Mesendoderm (in vitro differentiated cells): Measurements from ENCODE around the gene OR6J1.

ENCODE experiments used
- DNase-seq: peaks from one replicate; pipeline ENCODE4 v3.0.0; 2013
- H2AK5ac ChIP-seq: 2 replicates; pipeline ENCODE4 v1.6.1; 2013; ENCODE audit warnings: low read length, inconsistent platforms
- H2BK120ac ChIP-seq: 2 replicates; pipeline ENCODE4 v1.6.1; 2013; ENCODE audit warnings: low read depth, mild to moderate bottlenecking, low read length, moderate library complexity, mixed read lengths
- H2BK15ac ChIP-seq: replicated peaks from 2 replicates; pipeline ENCODE4 v1.6.1; 2013; ENCODE audit warnings: low read depth, mild to moderate bottlenecking, moderate library complexity
- H2BK5ac ChIP-seq: 2 replicates; pipeline ENCODE4 v1.6.1; 2013; ENCODE audit warnings: low read length, inconsistent platforms
- H3K18ac ChIP-seq: 2 replicates; pipeline ENCODE4 v1.6.1; 2013; ENCODE audit warnings: mild to moderate bottlenecking, low read length, mixed read lengths
- H3K23ac ChIP-seq: one replicate; pipeline ENCODE4 v1.6.1; 2013; ENCODE audit warnings: low read length
- H3K27ac ChIP-seq: 2 replicates; pipeline ENCODE4 v1.5.1; 2013; ENCODE audit warnings: low read depth, mild to moderate bottlenecking, inconsistent platforms, low read length, moderate library complexity
- H3K27me3 ChIP-seq: 2 replicates; pipeline ENCODE4 v1.6.1; 2013; ENCODE audit warnings: low read length, control low read depth, mild to moderate bottlenecking, inconsistent platforms; ENCODE audit not compliant: insufficient read depth, poor library complexity
- H3K36me3 ChIP-seq: 2 replicates; pipeline ENCODE4 v1.6.1; 2013; ENCODE audit warnings: low read length, inconsistent platforms; ENCODE audit not compliant: control insufficient read depth, insufficient read depth
- H3K4ac ChIP-seq: one replicate; pipeline ENCODE4 v1.6.1; 2013; ENCODE audit warnings: low read depth, mild to moderate bottlenecking, low read length, moderate library complexity
- H3K4me1 ChIP-seq: 2 replicates; pipeline ENCODE4 v1.6.1; 2013; ENCODE audit warnings: low read depth, low read length, inconsistent platforms; ENCODE audit not compliant: control insufficient read depth
- H3K4me2 ChIP-seq: 2 replicates; pipeline ENCODE4 v1.6.1; 2013; ENCODE audit warnings: low read length
- H3K4me3 ChIP-seq: 2 replicates; pipeline ENCODE4 v1.5.1; 2013; ENCODE audit warnings: mild to moderate bottlenecking, low read length
- H3K56ac ChIP-seq: one replicate; pipeline ENCODE4 v1.6.1; 2013; ENCODE audit warnings: low read length
- H3K79me1 ChIP-seq: 2 replicates; pipeline ENCODE4 v1.6.1; 2013; ENCODE audit warnings: low read length, inconsistent platforms
- H3K79me2 ChIP-seq: 2 replicates; pipeline ENCODE4 v1.6.1; 2013; ENCODE audit warnings: mild to moderate bottlenecking, low read length; ENCODE audit not compliant: control insufficient read depth, insufficient read depth
- H3K9ac ChIP-seq: 2 replicates; pipeline ENCODE4 v1.6.1; 2013; ENCODE audit warnings: low read length, inconsistent platforms
- H4K5ac ChIP-seq: one replicate; pipeline ENCODE4 v1.6.1; 2013; ENCODE audit warnings: low read length
- H4K8ac ChIP-seq: one replicate; pipeline ENCODE4 v1.6.1; 2013; ENCODE audit warnings: low read depth, mild to moderate bottlenecking, control low read depth, low read length, moderate library complexity
- WGBS: extraction: QIAGEN DNeasy Blood & Tissue Kit; methylation state at CpG from one replicate; pipeline ENCODE4 v1.1.7; 2013; ENCODE audit warnings: low lambda C conversion rate, missing lambda C conversion rate; ENCODE audit not compliant: insufficient coverage; ENCODE audit errors: extremely low coverage; 5-methylcytosine and 5-hydroxymethylcytosine counted together

OR6J1 gene

DNA sequence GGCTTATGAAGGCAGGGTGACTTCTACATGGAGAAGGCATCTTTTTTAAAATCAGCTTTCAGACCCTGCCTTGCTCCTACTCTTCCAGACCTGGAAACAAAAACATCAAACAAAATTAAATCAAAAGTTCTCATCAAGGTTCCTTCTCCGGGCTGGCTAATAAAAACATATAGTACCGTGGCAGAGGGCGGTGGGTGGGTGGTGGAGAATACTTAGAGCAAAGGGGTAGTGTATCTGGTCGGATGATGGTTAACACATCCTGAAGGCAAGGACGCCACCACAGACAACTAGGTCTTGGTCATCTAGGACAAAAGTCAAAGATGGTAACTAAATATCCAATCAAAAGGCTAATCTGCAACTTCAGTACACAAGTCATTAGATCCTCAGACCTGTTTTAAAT, 56.9 kb downstream of the OR6J1 start:
- Histone ChIP-seq H4K5ac (no peak overlapping the region), H3K4me3 (no peak overlapping the region), H3K79me1 (peaks cover 23% of the 10 kb centered on the region), H3K9ac (no peak overlapping the region), H2AK5ac (no peak overlapping the region), H3K27ac (no peak overlapping the region), H3K36me3 (no peaks in the 10 kb centered on the region), H3K4me2 (no peak overlapping the region), H3K4me1 (peaks cover 5% of the 10 kb centered on the region), H2BK5ac (no peak overlapping the region), H3K79me2 (peaks cover 40% of the 10 kb centered on the region), H3K23ac (no peak overlapping the region), H2BK15ac (no peak overlapping the region), H3K18ac (no peak overlapping the region), H3K27me3 (no peaks in the 10 kb centered on the region), H3K56ac (no peak overlapping the region), H4K8ac (no peak overlapping the region), H3K4ac (no peak overlapping the region), H2BK120ac (no peak overlapping the region)
- WGBS: no CpG with 5 or more reads among the region's 5 CpGs
- DNase-seq: no peak

GRCh38 chr14:22583994-22584393, 60.2 kb downstream of the OR6J1 start:
- Histone ChIP-seq H3K4ac (no peak overlapping the region), H3K27me3 (no peaks in the 10 kb centered on the region), H4K5ac (no peak overlapping the region), H3K4me1 (peaks cover 2% of the 10 kb centered on the region), H3K56ac (no peak overlapping the region), H3K18ac (no peak overlapping the region), H3K23ac (no peak overlapping the region), H2BK15ac (no peak overlapping the region), H4K8ac (no peak overlapping the region), H3K9ac (no peak overlapping the region), H3K4me2 (no peak overlapping the region), H3K79me2 (peaks cover 46% of the 10 kb centered on the region), H2BK120ac (no peak overlapping the region), H3K79me1 (peaks cover 28% of the 10 kb centered on the region), H3K27ac (no peak overlapping the region), H3K4me3 (no peak overlapping the region), H3K36me3 (no peaks in the 10 kb centered on the region), H2BK5ac (no peak overlapping the region), H2AK5ac (no peak overlapping the region)
- DNase-seq: no peak
- WGBS: no CpG with 5 or more reads among the region's 1 CpG
